BJ (cell line): ENCODE results near the gene TSPAN8. TPM values are rescaled to one million over a fixed set of nuclear protein-coding genes. Genes with fewer than 3 reads are reported as not detected.

Experiments
- CTCF ChIA-PET: fragments of 350-600 bp; formaldehyde crosslinking; extraction: SDS; loops from one replicate; lab custom pipeline; 2021; ENCODE audit warnings: antibody characterized with exemption, inconsistent platforms; lab: Yijun Ruan, JAX
- POLR2A ChIA-PET: fragments of 300-600 bp; sonication (Branson Sonifier 250); formaldehyde crosslinking; extraction: SDS; loops from one replicate; lab custom pipeline; 2021; ENCODE audit warnings: antibody characterized with exemption; lab: Charles Lee
- DNase-seq: peaks from one replicate; pipeline ENCODE4 v3.0.0-alpha.2; 2011; ENCODE audit warnings: low read depth
- H3K27me3 ChIP-seq: 2 replicates; pipeline ENCODE4 v1.6.0; 2011; ENCODE audit warnings: low read length; ENCODE audit not compliant: control insufficient read depth, insufficient read depth
- H3K36me3 ChIP-seq: 2 replicates; pipeline ENCODE4 v1.5.1; 2011; ENCODE audit warnings: low read length; ENCODE audit not compliant: control insufficient read depth, insufficient read depth
- H3K4me3 ChIP-seq: 2 replicates; pipeline ENCODE4 v1.5.1; 2011; ENCODE audit warnings: low read depth, mild to moderate bottlenecking, control low read depth, low read length
- polyA plus RNA-seq: library from polyadenylated mRNA; depleted of rRNA; stranded (reverse); fragments of >200 nt; gene quantifications from 2 replicates; pipeline ENCODE4 v1.2.3, GENCODE V29; 2011
- TF ChIP-seq, protein P1 (sequence below): IDR thresholded peaks from 2 replicates; pipeline ENCODE4 v1.5.1; 2011; ENCODE audit warnings: low read depth, mild to moderate bottlenecking, control low read depth, inconsistent platforms, low read length, moderate library complexity; ENCODE audit not compliant: insufficient read depth

TSPAN8 gene
- polyA plus RNA-seq, 1 experiment = not detected

DNA sequence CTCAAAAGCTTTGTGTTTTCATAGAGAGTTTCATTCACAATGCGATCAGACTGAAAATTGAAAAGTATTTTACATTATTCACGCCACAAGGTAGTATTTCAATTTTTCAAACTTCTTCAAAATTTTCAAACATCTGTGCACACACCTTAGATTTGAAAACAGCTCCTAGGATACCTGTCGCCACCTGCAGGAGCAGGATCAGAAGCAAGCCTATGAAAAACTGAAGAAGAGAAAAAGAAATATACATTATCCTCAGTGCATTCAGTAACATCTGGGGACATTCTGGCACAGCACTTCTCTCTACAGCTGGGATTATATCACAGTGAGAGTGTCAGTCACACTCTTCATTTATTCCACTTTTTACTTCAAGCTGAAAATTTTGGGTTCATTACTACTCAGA, 19.8 kb downstream of the TSPAN8 start:
- ChIA-PET POLR2A (no interaction called here), CTCF (no interaction called here)
- Histone ChIP-seq H3K4me3 (no peak overlapping the region), H3K36me3 (no peaks in the 10 kb centered on the region), H3K27me3 (no peaks in the 10 kb centered on the region)
- TF ChIP-seq, protein P1, sequence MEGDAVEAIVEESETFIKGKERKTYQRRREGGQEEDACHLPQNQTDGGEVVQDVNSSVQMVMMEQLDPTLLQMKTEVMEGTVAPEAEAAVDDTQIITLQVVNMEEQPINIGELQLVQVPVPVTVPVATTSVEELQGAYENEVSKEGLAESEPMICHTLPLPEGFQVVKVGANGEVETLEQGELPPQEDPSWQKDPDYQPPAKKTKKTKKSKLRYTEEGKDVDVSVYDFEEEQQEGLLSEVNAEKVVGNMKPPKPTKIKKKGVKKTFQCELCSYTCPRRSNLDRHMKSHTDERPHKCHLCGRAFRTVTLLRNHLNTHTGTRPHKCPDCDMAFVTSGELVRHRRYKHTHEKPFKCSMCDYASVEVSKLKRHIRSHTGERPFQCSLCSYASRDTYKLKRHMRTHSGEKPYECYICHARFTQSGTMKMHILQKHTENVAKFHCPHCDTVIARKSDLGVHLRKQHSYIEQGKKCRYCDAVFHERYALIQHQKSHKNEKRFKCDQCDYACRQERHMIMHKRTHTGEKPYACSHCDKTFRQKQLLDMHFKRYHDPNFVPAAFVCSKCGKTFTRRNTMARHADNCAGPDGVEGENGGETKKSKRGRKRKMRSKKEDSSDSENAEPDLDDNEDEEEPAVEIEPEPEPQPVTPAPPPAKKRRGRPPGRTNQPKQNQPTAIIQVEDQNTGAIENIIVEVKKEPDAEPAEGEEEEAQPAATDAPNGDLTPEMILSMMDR = no peak
- DNase-seq = no peak

- Histone ChIP-seq H3K27me3 (no peaks in the 10 kb centered on the region), H3K4me3 (no peak overlapping the region), H3K36me3 (no peaks in the 10 kb centered on the region)
- ChIA-PET CTCF (no interaction called here), POLR2A (no interaction called here)
- DNase-seq = no peak
- TF ChIP-seq, protein P1 = no peak
These were observed 22.0 kb downstream of the TSPAN8 start for GRCh38 chr12:71135812-71136176.

DNA sequence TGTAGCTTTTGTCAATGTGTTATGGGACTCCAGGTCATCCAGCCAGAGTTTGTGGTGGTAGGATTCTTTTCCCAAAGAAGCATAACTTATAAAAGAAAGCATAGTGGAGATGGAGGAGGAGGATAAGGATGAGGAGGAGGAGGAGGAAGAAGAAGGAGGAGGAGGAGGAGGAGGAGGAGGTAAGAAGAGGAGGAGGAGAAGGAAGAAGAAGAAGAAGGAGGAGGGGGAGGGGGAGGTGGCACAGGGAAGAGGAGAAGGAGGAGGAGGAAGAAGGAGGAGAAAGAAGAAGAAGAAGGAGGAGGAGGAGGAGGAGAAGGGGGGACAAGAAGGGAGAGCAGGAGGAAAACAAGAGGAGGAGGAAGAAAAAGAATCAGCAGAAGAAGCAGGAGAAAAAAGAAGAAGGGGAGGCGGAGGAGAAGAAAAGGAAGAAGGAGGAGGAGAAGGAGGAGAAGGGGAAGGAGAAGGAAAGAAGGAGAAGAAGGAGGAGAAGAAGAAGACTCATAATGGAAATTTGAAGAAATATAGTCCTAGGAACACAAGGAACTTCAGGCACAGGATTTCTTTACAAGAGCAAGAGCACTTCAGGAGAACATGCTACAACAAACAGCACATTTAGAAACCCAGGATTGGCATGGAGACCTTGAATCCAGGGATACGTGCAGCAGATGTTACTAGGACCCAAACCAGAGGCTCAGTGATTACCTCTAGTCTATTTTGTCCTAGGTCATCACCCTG, 22.6 kb downstream of the TSPAN8 start:
- ChIA-PET CTCF (no interaction called here), POLR2A (no interaction called here)
- no peak for DNase-seq
- TF ChIP-seq, protein P1 = no peak
- Histone ChIP-seq H3K4me3 (no peak overlapping the region), H3K27me3 (no peaks in the 10 kb centered on the region), H3K36me3 (no peaks in the 10 kb centered on the region)

- Histone ChIP-seq H3K36me3 (no peaks in the 10 kb centered on the region), H3K4me3 (no peak overlapping the region), H3K27me3 (no peaks in the 10 kb centered on the region)
- TF ChIP-seq, protein P1 = no peak
- no peak for DNase-seq
- ChIA-PET POLR2A (no interaction called here), CTCF (no interaction called here)
These were observed 23.4 kb downstream of the TSPAN8 start for GRCh38 chr12:71134405-71134804.

GRCh38 chr12:71130521-71131069, 27.2 kb downstream of the TSPAN8 start:
- TF ChIP-seq, protein P1 = no peak
- no peak overlapping the region for H3K4me3 ChIP-seq
- ChIA-PET CTCF (no interaction called here), POLR2A (no interaction called here)
- no peaks in the 10 kb centered on the region for H3K27me3 ChIP-seq
- H3K36me3 ChIP-seq = no peaks in the 10 kb centered on the region
- DNase-seq = no peak
